ENCODE data around the gene NEK7. TPM values are rescaled to one million over a fixed set of nuclear protein-coding genes. Genes with fewer than 3 reads are reported as not detected.

The NEK7 gene
- total RNA-seq, 1 donor from 2014 or later = 34.7 TPM

- H4K20me1 ChIP-seq (ENCODE audit: low read depth) = no peaks in the 10 kb centered on the region
Measured at GRCh38 chr1:198270273-198270828, 113.6 kb downstream of the NEK7 start.

DNA sequence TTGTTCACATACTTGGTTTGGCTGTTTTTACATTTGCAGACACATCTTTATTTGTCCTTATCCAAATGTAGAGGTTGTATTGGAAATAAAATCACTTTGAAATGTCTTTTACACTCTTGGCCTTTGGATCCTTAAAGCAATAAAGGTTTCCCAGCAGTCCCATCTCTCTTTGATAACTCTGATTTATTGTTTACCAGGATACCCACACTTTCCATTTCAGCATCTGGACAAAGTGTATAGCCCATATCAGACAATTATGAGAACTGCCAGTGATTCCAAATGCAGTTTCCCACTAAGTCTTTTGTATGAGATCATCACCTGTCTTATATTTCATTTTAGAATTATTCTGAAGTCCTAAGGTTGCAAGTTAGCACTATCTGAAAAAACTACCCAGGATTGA is 114.7 kb downstream of the NEK7 start:
- Mint-ChIP-seq H3K27ac (no peak overlapping the region), H3K4me3 (no peak overlapping the region), H3K36me3 (no peaks in the 10 kb centered on the region), H3K9me3 (no peaks in the 10 kb centered on the region), H3K4me1 (no peaks in the 10 kb centered on the region), H3K27me3 (ENCODE audit: insufficient read depth, low read depth) (no peaks in the 10 kb centered on the region)
- Histone ChIP-seq H3K27ac (no peak overlapping the region), H3K4me1 (no peaks in the 10 kb centered on the region), H2AFZ (replicated peaks) (no peak overlapping the region), H3K27me3 (no peaks in the 10 kb centered on the region), H3K4me2 (no peak overlapping the region), H4K20me1 (ENCODE audit: low read depth) (no peaks in the 10 kb centered on the region), H3K9ac (no peak overlapping the region), H3K79me2 (ENCODE audit: low read depth) (no peaks in the 10 kb centered on the region), H3K36me3 (no peaks in the 10 kb centered on the region), H3F3A (ENCODE audit: low read depth) (no peaks in the 10 kb centered on the region), H3K9me3 (ENCODE audit: low read depth) (no peaks in the 10 kb centered on the region), H3K4me3 (no peak overlapping the region)
- DNase-seq (ENCODE audit: low spot score) = no peak
- TF ChIP-seq EZH2phosphoT487 (IDR thresholded peaks at IDR 0.05) (no peak), EZH2 (IDR thresholded peaks at IDR 0.05) (no peak)
- TF ChIP-seq, protein P1, sequence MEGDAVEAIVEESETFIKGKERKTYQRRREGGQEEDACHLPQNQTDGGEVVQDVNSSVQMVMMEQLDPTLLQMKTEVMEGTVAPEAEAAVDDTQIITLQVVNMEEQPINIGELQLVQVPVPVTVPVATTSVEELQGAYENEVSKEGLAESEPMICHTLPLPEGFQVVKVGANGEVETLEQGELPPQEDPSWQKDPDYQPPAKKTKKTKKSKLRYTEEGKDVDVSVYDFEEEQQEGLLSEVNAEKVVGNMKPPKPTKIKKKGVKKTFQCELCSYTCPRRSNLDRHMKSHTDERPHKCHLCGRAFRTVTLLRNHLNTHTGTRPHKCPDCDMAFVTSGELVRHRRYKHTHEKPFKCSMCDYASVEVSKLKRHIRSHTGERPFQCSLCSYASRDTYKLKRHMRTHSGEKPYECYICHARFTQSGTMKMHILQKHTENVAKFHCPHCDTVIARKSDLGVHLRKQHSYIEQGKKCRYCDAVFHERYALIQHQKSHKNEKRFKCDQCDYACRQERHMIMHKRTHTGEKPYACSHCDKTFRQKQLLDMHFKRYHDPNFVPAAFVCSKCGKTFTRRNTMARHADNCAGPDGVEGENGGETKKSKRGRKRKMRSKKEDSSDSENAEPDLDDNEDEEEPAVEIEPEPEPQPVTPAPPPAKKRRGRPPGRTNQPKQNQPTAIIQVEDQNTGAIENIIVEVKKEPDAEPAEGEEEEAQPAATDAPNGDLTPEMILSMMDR (IDR thresholded peaks at IDR 0.05) = no peak

More at GRCh38 chr1:198270273-198270828, 113.6 kb downstream of the NEK7 start:
- Mint-ChIP-seq H3K27me3 (ENCODE audit: insufficient read depth, low read depth) (no peaks in the 10 kb centered on the region), H3K27ac (no peak overlapping the region), H3K9me3 (no peaks in the 10 kb centered on the region), H3K4me3 (no peak overlapping the region), H3K4me1 (no peaks in the 10 kb centered on the region), H3K36me3 (no peaks in the 10 kb centered on the region)
- DNase-seq (ENCODE audit: low spot score) = no peak
- Histone ChIP-seq H3K4me1 (no peaks in the 10 kb centered on the region), H3K36me3 (no peaks in the 10 kb centered on the region), H3K79me2 (ENCODE audit: low read depth) (no peaks in the 10 kb centered on the region), H3K4me3 (no peak overlapping the region), H3K4me2 (no peak overlapping the region), H3K27ac (no peak overlapping the region), H3K9ac (no peak overlapping the region), H2AFZ (replicated peaks) (no peak overlapping the region), H3F3A (ENCODE audit: low read depth) (no peaks in the 10 kb centered on the region), H3K27me3 (no peaks in the 10 kb centered on the region), H3K9me3 (ENCODE audit: low read depth) (no peaks in the 10 kb centered on the region)
- TF ChIP-seq EZH2 (IDR thresholded peaks at IDR 0.05) = no peak
- TF ChIP-seq, protein P1 (IDR thresholded peaks at IDR 0.05) = no peak
- TF ChIP-seq EZH2phosphoT487 (IDR thresholded peaks at IDR 0.05) = no peak

GRCh38 chr1:198272492-198272891 is 115.7 kb downstream of the NEK7 start:
- DNase-seq (ENCODE audit: low spot score) = no peak
- Mint-ChIP-seq H3K27ac (no peak overlapping the region), H3K27me3 (ENCODE audit: insufficient read depth, low read depth) (no peaks in the 10 kb centered on the region), H3K36me3 (no peaks in the 10 kb centered on the region), H3K4me3 (no peak overlapping the region), H3K4me1 (no peaks in the 10 kb centered on the region), H3K9me3 (no peaks in the 10 kb centered on the region)
- H3K9ac ChIP-seq = no peak overlapping the region
- no peaks in the 10 kb centered on the region for H3F3A ChIP-seq (ENCODE audit: low read depth)
- H3K27ac ChIP-seq = no peak overlapping the region
- H2AFZ ChIP-seq (replicated peaks) = no peak overlapping the region
- no peaks in the 10 kb centered on the region for H3K27me3 ChIP-seq
- no peak overlapping the region for H3K4me3 ChIP-seq
- no peaks in the 10 kb centered on the region for H3K4me1 ChIP-seq
- H3K4me2 ChIP-seq = no peak overlapping the region
- TF ChIP-seq EZH2 (IDR thresholded peaks at IDR 0.05) (no peak), EZH2phosphoT487 (IDR thresholded peaks at IDR 0.05) (no peak)
- TF ChIP-seq, protein P1 (IDR thresholded peaks at IDR 0.05) = no peak
- H3K9me3 ChIP-seq (ENCODE audit: low read depth) = no peaks in the 10 kb centered on the region
- no peaks in the 10 kb centered on the region for H4K20me1 ChIP-seq (ENCODE audit: low read depth)
- H3K36me3 ChIP-seq = no peaks in the 10 kb centered on the region
- H3K79me2 ChIP-seq (ENCODE audit: low read depth) = no peaks in the 10 kb centered on the region
